Stomach (tissue), 4 donors: ENCODE results near the gene ZFAND2B.

Experiments used
- CTCF ChIP-seq, 7 experiments: fragments of 450-650 bp in 4 of 7; fragments of 200-600 bp in 3 of 7; sonication (generic) in 3 of 7; IDR thresholded peaks; one replicate each; pipeline ENCODE4 v1.5.1; 2016 to 2019; ENCODE audit warnings: antibody characterized with exemption in 7 of 7, control low read depth in 2 of 7, mild to moderate bottlenecking in 1 of 7
- EP300 ChIP-seq: sonication (generic); formaldehyde crosslinking; IDR thresholded peaks from one replicate; pipeline ENCODE4 v1.6.1; 2017; ENCODE audit warnings: antibody characterized with exemption
- POLR2A ChIP-seq, 4 donors: fragments of 450-650 bp; IDR thresholded peaks; one replicate each; pipeline ENCODE4 v1.6.1; 2016; ENCODE audit warnings: antibody characterized with exemption in 4 of 4, control low read depth in 2 of 4, mild to moderate bottlenecking in 1 of 4, moderate library complexity in 1 of 4
- POLR2AphosphoS5 ChIP-seq, 3 donors: sonication (generic); formaldehyde crosslinking; IDR thresholded peaks; one replicate each; pipeline ENCODE4 v1.6.1; 2016; ENCODE audit warnings: antibody characterized with exemption in 3 of 3

GRCh38 chr2:219218732-219219701 lies 12.4 kb downstream of the ZFAND2B start, which contains the start of gene ABCB6:
- no peak for TF ChIP-seq EP300
- no peak for TF ChIP-seq CTCF (IDR thresholded peaks at IDR 0.05)
- TF ChIP-seq POLR2A (IDR thresholded peaks at IDR 0.05): peak in 2 of 4 donors; percentile 22 to 47
- peak; percentile 53 to 87 (median 77) for TF ChIP-seq POLR2AphosphoS5 (IDR thresholded peaks at IDR 0.05)
